Measurements from ENCODE around the gene KIAA0319L. TPM values are rescaled to one million over a fixed set of nuclear protein-coding genes. Genes with fewer than 3 reads are reported as not detected.

KIAA0319L gene
- total and polyA plus RNA-seq, 12 donors = 26.5 to 278 (median 76.8) TPM

DNA sequence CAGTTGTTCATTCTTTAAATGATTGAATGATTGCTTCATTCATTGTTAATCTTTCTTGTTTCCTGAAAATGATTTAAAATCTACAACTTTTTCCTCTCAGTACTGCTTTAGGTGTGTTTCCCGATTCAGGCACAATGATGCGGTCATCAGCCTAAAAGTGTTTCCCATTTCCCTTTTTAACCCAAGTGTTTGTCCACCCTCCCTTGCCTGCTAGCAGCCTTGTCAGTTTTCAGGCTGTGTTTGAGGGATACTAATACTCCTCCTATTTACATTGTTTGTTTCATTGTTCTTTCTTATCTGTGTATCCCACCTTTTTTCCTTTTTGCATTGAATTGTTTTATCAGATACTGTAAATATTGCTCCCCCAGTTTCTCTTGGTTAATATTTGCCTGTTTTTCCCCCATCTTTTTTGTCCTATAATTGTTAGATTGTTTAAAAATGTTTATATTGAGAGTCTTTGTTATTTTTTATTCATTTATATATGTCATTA lies 131.1 kb downstream of the KIAA0319L start:
- H3K4me3 ChIP-seq = no peak overlapping the region
- no peaks in the 10 kb centered on the region for H3K9me3 ChIP-seq (replicated peaks in 1 of 3)
- intact Hi-C loops (cut with DNase I) = no loop called here
- H3K36me3 ChIP-seq (replicated peaks in 1 of 2) = peaks cover 0 to 5% of the 10 kb centered on the region in 2 donors
- TF ChIP-seq POLR2A (IDR thresholded peaks at IDR 0.05) = no peak
- TF ChIP-seq, protein P1, sequence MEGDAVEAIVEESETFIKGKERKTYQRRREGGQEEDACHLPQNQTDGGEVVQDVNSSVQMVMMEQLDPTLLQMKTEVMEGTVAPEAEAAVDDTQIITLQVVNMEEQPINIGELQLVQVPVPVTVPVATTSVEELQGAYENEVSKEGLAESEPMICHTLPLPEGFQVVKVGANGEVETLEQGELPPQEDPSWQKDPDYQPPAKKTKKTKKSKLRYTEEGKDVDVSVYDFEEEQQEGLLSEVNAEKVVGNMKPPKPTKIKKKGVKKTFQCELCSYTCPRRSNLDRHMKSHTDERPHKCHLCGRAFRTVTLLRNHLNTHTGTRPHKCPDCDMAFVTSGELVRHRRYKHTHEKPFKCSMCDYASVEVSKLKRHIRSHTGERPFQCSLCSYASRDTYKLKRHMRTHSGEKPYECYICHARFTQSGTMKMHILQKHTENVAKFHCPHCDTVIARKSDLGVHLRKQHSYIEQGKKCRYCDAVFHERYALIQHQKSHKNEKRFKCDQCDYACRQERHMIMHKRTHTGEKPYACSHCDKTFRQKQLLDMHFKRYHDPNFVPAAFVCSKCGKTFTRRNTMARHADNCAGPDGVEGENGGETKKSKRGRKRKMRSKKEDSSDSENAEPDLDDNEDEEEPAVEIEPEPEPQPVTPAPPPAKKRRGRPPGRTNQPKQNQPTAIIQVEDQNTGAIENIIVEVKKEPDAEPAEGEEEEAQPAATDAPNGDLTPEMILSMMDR (IDR thresholded peaks at IDR 0.05) = no peak
- 63 to 79% (median 77%) methylated on average over 2 of the region's 2 CpGs for WGBS, 4 donors
- no peak overlapping the region for H3K27ac ChIP-seq
- DNase-seq = no peak
- H3K4me1 ChIP-seq (replicated peaks in 1 of 2) = no peaks in the 10 kb centered on the region
- no peaks in the 10 kb centered on the region for H3K27me3 ChIP-seq

DNA sequence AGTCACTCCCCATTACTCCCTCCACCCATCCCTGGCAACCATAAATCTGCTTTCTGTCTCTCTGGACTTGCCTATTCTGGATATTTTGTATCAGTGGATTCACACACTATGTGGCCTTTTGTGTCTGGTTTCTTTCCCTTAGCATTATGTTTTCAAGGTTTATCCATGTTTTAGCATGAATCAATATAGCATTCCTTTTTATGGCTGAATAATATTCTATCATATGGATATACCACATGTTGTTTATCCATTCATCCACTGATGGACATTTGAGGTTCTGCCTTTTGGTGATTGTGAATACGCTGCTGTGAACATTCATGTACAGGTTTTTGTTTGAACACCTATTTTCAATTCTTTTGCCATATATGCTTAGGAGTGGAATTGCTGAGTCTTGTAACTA lies 148.3 kb downstream of the KIAA0319L start:
- 96 to 100% (median 99%) methylated on average over 1 of the region's 1 CpG for WGBS, 4 donors
- no peaks in the 10 kb centered on the region for H3K27me3 ChIP-seq
- no peak for DNase-seq
- H3K4me3 ChIP-seq = no peak overlapping the region
- no peak overlapping the region for H3K27ac ChIP-seq
- no peaks in the 10 kb centered on the region for H3K4me1 ChIP-seq (replicated peaks in 1 of 2)
- peaks cover 0 to 33% of the 10 kb centered on the region in 2 donors for H3K36me3 ChIP-seq (replicated peaks in 1 of 2)
- intact Hi-C loops (cut with DNase I) = no loop called here
- no peak for TF ChIP-seq POLR2A (IDR thresholded peaks at IDR 0.05)
- TF ChIP-seq, protein P1 (IDR thresholded peaks at IDR 0.05) = no peak
- no peaks in the 10 kb centered on the region for H3K9me3 ChIP-seq (replicated peaks in 1 of 3)

DNA sequence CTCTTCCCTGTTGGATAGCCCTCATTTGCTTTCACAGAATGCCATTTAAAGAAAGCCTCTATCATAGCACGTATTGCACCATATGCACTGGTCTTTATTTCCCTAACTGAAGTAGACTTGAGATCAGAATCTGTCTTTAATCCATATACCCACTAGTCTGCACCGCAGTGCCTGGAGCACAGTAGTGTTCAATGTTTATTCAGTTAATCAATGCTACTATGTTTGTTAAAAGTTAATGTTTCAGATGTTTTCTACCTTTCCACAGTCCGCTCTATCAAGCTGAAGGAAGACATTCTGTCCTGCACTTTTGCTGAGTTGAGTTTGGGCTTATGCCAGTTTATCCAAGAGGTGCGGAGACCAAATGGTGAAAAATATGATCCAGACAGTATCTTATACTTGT lies 149.5 kb downstream of the KIAA0319L start:
- H3K4me3 ChIP-seq = no peak overlapping the region
- no peaks in the 10 kb centered on the region for H3K27me3 ChIP-seq
- no peak for TF ChIP-seq POLR2A (IDR thresholded peaks at IDR 0.05)
- TF ChIP-seq, protein P1 (IDR thresholded peaks at IDR 0.05) = no peak
- H3K27ac ChIP-seq = no peak overlapping the region
- no peaks in the 10 kb centered on the region for H3K4me1 ChIP-seq (replicated peaks in 1 of 2)
- 94 to 100% (median 97%) methylated on average over 4 of the region's 4 CpGs for WGBS, 4 donors
- no peak for DNase-seq
- no peaks in the 10 kb centered on the region for H3K9me3 ChIP-seq (replicated peaks in 1 of 3)
- H3K36me3 ChIP-seq (replicated peaks in 1 of 2) = peaks cover 0 to 33% of the 10 kb centered on the region in 2 donors
- intact Hi-C loops (cut with DNase I) = no loop called here

DNA sequence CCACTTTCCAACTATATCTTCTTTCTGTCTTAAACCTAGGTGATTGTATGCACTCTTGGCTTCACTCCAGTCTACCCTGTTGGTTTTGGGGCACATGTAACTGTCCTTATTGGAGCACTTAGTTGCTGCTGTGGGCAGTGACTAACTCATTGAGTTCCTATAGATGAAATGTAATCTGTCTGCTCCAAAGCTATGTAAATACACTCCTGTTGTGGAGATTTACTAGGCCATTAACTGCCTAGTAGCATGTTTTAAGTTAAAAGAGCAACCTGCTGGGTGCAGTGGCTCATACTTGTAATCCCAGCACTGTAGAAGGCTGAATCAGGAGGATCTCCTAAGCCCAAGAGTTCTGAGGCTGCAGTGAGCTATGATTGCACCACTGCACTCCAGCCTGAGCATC lies 151.1 kb downstream of the KIAA0319L start:
- intact Hi-C loops (cut with DNase I) = no loop called here
- peaks cover 0 to 33% of the 10 kb centered on the region in 2 donors for H3K36me3 ChIP-seq (replicated peaks in 1 of 2)
- H3K9me3 ChIP-seq (replicated peaks in 1 of 3) = no peaks in the 10 kb centered on the region

More for the DNA sequence above, 151.1 kb downstream of the KIAA0319L start:
- Histone ChIP-seq H3K4me1 (replicated peaks in 1 of 2) (no peaks in the 10 kb centered on the region), H3K27ac (no peak overlapping the region), H3K27me3 (no peaks in the 10 kb centered on the region), H3K4me3 (no peak overlapping the region)
- TF ChIP-seq POLR2A (IDR thresholded peaks at IDR 0.05) = no peak
- TF ChIP-seq, protein P1 (IDR thresholded peaks at IDR 0.05) = no peak
- no peak for DNase-seq
